Activated CD8-positive, alpha-beta memory T cell treated with anti-CD3 and anti-CD28 coated beads for 4 hours (primary cell): Measurements from ENCODE around the gene LEAP2.

Experiments used
- DNase-seq, 2 donors: peaks; one replicate each; pipeline ENCODE4 v3.0.0-alpha.2; 2020; ENCODE audit warnings: low read depth in 2 of 2

LEAP2 gene

DNA sequence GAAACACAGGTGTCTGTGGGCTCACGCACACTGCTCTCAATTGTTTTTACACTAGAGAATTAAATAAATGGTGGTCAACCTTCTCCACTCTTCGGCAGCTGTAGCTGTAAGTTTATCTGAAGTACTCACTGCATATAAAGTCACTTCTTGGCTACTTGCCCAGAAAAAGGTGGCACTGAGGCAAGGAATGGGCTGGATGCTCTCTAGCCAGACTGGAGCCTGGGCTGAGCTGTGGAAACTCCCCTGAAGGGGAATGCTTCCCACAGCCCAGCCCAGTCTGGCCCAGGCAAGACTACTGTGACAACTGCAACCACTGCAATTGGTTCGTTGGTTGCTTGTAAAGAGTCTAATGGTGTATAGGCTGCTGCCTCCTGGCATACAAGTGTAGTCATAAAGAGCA lies 4.5 kb downstream of the LEAP2 start:
- no peak for DNase-seq

GRCh38 chr5:132883261-132883834 lies 9.9 kb downstream of the LEAP2 start:
- no peak for DNase-seq

DNA sequence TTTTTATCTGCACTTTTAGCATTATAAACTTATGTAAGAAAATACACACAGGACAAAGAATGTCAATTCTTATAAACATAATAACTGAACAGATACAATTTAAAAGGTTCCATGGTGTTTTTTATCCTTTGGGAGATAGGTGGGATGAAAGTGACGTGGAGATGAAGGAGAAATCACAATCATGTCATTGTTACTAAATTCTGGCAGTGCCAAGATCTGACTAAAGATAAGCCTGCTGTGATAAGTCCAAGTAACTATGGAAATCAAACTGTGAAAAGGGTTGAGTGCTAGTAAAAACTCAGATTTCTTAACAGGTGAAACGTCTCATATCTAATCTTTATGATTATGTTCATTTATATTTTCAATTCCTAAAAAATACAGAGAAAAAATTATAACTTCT lies 11.1 kb downstream of the LEAP2 start:
- DNase-seq: no peak

DNA sequence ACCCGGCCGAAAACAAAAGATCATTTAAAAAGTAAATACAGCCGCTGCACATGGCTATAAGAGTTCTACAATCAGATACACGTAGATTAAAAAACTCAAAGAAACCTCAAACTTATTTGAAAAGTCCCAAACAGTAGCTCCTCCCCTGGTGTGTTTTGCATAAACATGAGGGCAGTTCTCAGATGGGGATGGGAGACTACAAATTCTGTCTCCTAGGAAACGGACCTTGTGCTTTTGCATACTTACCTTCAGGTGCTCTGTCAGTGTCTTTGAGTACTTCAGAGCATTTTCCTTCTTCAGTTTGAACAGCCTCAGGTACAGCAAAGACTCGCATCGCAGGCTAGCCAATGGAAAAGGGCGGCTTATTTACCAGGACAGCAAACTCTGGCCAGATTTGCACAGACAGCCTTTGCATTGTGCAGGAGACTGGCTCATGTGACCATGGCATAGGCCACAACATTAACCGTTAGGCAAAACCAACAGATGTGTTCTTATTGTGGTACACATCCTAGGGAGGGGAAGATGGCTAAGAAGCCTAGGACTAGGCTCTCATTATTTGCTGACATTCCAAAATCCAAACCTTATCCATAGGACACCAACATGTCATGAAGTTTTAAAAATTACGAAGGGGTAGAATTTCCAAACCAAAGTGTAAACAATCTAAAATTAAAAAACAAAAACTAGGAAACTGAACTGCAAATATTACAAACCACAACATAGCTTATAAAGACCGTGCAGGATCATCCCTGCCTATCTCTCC lies 12.8 kb downstream of the LEAP2 start:
- DNase-seq: no peak

DNA sequence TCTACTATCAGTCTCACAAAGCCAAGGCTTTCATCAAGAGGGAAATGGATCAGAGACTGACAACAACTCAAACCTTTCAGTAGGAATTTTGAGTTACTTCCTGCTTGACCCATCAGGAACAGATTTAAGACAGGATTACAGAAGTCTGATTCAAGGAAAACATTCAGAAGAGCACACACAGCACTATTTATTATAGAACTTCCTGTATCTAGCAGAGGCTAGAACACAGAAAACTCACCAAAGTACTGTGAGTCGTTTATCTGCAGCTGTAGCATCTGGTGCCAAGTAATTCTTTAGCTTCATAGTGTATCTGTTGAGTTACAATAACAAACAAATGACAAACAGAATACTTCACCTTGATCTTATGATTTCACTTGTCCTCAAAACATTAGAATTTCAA lies 13.8 kb downstream of the LEAP2 start:
- DNase-seq: no peak

DNA sequence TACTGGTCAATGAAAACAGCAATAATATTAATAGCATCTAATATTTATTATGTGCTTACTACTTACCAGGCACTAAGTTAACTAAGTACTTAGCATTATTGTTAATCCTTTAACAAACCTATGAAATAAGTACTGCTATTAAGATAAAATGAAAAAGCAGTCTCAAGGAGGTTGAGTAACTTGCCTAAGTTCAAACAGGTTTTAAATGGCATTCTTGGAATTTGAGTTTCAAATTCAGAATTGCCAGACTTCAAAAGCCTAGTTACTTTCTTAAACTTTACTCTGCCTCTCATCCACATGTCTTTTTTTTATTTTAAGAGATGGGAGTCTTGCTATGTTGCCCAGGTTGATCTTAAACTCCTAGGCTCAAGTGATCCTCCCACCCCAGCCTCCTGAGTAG lies 16.0 kb downstream of the LEAP2 start:
- no peak for DNase-seq

DNA sequence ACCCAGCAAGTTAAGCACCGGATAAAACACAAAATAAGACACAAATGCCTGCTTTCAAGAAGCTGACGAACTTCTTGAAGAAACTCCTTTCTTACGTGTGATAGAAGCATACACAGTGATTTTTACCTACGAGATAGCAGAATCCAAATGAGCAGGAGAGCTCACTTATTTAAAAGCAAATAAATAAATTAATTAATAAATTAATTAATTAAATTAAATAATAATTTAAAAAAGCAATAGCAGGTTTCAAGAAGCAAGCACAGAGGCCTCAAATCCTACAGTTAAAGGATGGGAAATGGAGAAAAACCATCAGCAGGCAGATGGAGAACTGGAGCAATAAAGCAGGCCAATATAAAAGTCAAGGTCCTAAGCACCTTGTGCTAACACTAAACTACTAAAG lies 17.3 kb downstream of the LEAP2 start:
- DNase-seq: no peak

DNA sequence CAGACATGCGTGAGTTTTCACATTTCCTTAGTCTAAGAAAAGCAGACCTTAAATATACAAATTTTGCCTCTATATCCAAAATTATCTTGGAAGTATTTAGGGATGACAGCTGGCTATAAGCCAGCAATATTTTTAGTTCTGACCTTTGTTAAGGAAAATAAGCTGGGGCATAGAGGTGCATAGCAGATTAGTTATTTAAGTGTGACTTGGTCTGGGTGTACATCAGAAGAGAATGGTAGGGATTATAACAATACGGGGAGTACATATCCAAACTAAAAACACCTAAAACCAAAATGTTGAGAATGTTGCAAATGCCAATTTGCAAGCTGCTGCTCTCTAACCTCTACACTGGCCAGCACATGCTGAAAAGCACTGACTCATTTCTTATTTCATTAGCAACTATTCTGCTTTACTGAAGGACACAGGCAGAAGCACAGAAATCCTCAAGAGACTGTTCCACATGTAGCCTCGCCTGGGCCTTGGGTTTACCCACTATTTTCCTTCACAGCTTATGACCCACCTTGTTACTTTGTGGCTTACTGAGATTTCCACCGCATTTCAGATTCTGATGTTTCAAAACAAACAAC lies 22.3 kb downstream of the LEAP2 start:
- DNase-seq: no peak

DNA sequence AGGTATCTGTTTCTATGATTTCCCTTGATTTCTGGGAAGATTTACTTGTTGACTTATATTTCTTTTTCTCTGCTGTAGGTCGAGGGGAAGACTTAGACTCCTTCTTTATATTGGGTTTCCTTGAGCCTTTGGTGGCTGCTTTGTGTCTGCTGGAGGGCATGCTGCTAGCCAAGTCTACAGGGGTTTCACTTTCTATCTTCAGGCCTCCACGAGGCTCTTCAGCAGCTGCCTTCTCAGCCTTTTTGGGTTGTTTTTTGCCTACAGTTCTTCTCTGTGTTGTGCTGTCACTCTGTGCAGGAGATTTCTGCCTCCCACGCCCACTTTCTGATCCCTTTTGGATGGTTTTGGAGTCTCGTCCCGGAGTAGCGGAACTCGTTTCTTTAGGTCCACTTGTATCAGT lies 23.2 kb downstream of the LEAP2 start:
- no peak for DNase-seq

GRCh38 chr5:132898094-132898493 lies 24.6 kb downstream of the LEAP2 start:
- DNase-seq: no peak

- DNase-seq: no peak
These were observed 27.6 kb downstream of the LEAP2 start for GRCh38 chr5:132901036-132901435.

GRCh38 chr5:132901730-132902129 lies 28.3 kb downstream of the LEAP2 start:
- no peak for DNase-seq

GRCh38 chr5:132905938-132906337 lies 32.5 kb downstream of the LEAP2 start:
- no peak for DNase-seq

- no peak for DNase-seq
These were observed 33.7 kb downstream of the LEAP2 start for GRCh38 chr5:132907161-132907560.

DNA sequence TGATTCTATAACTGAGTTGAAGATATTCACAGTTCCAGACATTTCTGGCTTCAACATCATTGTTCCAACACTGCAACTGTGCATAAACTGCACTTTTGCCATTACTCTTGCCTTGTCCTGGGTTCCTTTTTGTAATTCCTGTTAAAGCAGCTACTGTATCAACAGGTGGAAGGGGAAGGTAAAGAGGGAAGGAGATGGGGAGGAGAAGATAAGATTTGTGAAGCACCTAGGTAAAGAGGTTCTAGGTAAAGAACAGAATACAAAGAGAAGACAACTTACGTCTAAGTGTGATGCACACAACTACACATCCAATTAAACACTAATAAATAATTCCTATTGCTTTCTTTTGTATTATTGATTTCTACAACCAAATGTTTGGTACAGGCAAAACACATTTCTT lies 36.2 kb downstream of the LEAP2 start:
- no peak for DNase-seq

DNA sequence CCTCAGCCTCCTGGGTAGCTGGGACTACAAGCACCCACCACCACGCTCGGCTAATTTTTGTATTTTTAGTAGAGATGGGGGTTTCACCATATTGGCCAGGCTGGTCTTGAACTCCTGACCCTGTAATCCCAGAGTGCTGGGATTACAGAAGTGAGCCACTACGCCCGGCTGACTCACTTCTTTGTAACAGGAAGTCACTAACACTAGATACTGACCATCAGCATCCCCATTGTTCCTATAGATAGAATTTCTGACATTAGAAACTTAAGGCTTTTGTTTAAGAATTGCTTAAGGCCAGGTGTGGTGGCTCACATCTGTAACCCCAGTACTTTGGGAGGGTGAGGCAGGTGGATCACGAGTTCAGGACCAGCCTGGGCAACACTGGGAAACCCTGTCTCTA lies 42.2 kb downstream of the LEAP2 start:
- DNase-seq: no peak

GRCh38 chr5:132916086-132916485 lies 42.6 kb downstream of the LEAP2 start:
- DNase-seq: no peak
